Stimulated activated CD8-positive, alpha-beta memory T cell treated with anti-CD3 and anti-CD28 coated beads, Interleukin-4, amount 100 ng/mL, for 24 hours (primary cell): ENCODE measurements around the gene ZNF226.
"Not testable (repeated sequence)": the region's sequence is repeated elsewhere in the genome, so short reads cannot be mapped to it uniquely, and the experiment has no call there.

ENCODE experiments used
- DNase-seq: peaks from one replicate; pipeline ENCODE4 v3.0.0-alpha.2; 2020; ENCODE audit warnings: low read depth

The ZNF226 gene

GRCh38 chr19:44212250-44212865, 47.5 kb downstream of the ZNF226 start, which contains the start of gene ZNF227:
Gene ZNF227 (plus strand): TSS chr19:44212532. CDS start chr19:44217793, 5,261 bp downstream.
- peak; percentile 69 for DNase-seq

- no peak for DNase-seq
These were observed 48.0 kb downstream of the ZNF226 start for GRCh38 chr19:44212866-44213346.

GRCh38 chr19:44219926-44220325, 55.0 kb downstream of the ZNF226 start:
- DNase-seq = not testable (repeated sequence)

GRCh38 chr19:44220761-44221160, 55.9 kb downstream of the ZNF226 start:
- DNase-seq = not testable (repeated sequence)

GRCh38 chr19:44221291-44221690, 56.4 kb downstream of the ZNF226 start:
- not testable (repeated sequence) for DNase-seq
